ENCODE data around the gene TOLLIP.

DNA sequence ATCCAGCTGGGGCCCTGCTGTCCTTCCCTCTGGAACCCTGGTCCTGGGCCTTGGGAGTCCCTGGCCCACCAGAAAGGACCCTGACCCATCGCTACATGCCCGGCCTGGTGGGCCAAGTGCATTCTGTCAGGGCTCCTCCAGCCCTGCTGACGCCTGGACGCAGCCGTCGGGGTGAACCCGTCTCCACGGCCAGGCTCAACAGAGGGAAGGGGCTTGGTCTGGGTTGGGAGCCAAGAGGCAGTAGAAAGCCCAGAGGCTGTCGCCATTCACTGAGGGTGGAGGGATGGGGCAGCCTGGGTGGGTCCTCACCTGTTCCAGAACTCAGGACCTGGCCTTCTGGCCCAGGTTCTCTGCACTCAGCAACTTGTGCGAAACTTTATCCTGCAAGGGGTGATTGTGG lies 39.0 kb downstream of the TOLLIP start:
- TF ChIP-seq NFRKB (IDR thresholded peaks at IDR 0.05) (no peak), BHLHE40 (IDR thresholded peaks at IDR 0.05; ENCODE audit: borderline replicate concordance) (no peak), ARNT (IDR thresholded peaks at IDR 0.05) (no peak), TARDBP (IDR thresholded peaks at IDR 0.05) (no peak), FOXM1 (IDR thresholded peaks at IDR 0.05; ENCODE audit: borderline replicate concordance) (no peak), FOXK2 (IDR thresholded peaks at IDR 0.05) (no peak), SP1 (IDR thresholded peaks at IDR 0.05) (no peak), FOXA1 (IDR thresholded peaks at IDR 0.05) (no peak), HDGF (IDR thresholded peaks at IDR 0.05; ENCODE audit: borderline replicate concordance) (no peak)
